ENCODE measurements around the gene RNF182. TPM values are rescaled to one million over a fixed set of nuclear protein-coding genes. Genes with fewer than 3 reads are reported as not detected.
A peak's percentile ranks its signal among the peaks of the same experiment; 100 is the strongest.

The RNF182 gene
- polyA plus RNA-seq, 1 of the 3 experiments (the other 2 are of a cell fraction) = 8.0 TPM

GRCh38 chr6:13946506-13946905 lies 21.8 kb downstream of the RNF182 start:
- Histone ChIP-seq H3K9me3 (peaks cover 23% of the 10 kb centered on the region; the same call in 1 of the 2 replicates), H3K4me3 (ENCODE audit: low read depth in 2 of 2, low read length in 1 of 2) (no peak overlapping the region), H3K36me3 (replicated peaks in 1 of 2; ENCODE audit: control insufficient read depth in 1 of 2, insufficient read depth in 2 of 2, low read length in 1 of 2) (peaks cover 0 to 4% of the 10 kb centered on the region in 2 experiments), H3K27ac (ENCODE audit: low read depth in 2 of 2, low read length in 1 of 2) (peak overlapping the region in 1 of 2 experiments; percentile 3; a peak in 1 of 4 replicates), H3F3A (replicated peaks; ENCODE audit: insufficient read depth) (peaks cover 7% of the 10 kb centered on the region), H3K9me2 (no peaks in the 10 kb centered on the region), H4K20me1 (ENCODE audit: insufficient read depth) (no peaks in the 10 kb centered on the region), H3K27me3 (ENCODE audit: insufficient read depth) (no peaks in the 10 kb centered on the region), H3K79me2 (ENCODE audit: insufficient read depth) (peaks cover 66% of the 10 kb centered on the region), H3K9ac (no peak overlapping the region), H3K4me2 (no peak overlapping the region), H2AFZ (ENCODE audit: low read depth) (no peak overlapping the region), H3K4me1 (ENCODE audit: control insufficient read depth in 1 of 2, insufficient read depth in 2 of 2, low read depth in 1 of 2, low read length in 1 of 2) (no peaks in the 10 kb centered on the region)
- no peak for DNase-seq
- no peak for TF ChIP-seq NFIC (IDR thresholded peaks at IDR 0.05; ENCODE audit: borderline replicate concordance)
- CTCF ChIA-PET = no interaction called here
- POLR2A ChIA-PET = no interaction called here

GRCh38 chr6:13947611-13948178 lies 22.9 kb downstream of the RNF182 start:
- no peak overlapping the region for H3K27ac ChIP-seq (ENCODE audit: low read depth in 2 of 2, low read length in 1 of 2)
- no peaks in the 10 kb centered on the region for H4K20me1 ChIP-seq (ENCODE audit: insufficient read depth)
- H3K9me3 ChIP-seq = peaks cover 11% of the 10 kb centered on the region; the same call in 1 of the 2 replicates
- H3K4me1 ChIP-seq (ENCODE audit: control insufficient read depth in 1 of 2, insufficient read depth in 2 of 2, low read depth in 1 of 2, low read length in 1 of 2) = no peaks in the 10 kb centered on the region; a peak in 1 of 4 replicates
- H2AFZ ChIP-seq (ENCODE audit: low read depth) = no peak overlapping the region
- H3K4me2 ChIP-seq = no peak overlapping the region
- peaks cover 9% of the 10 kb centered on the region for H3F3A ChIP-seq (replicated peaks; ENCODE audit: insufficient read depth)
- H3K79me2 ChIP-seq (ENCODE audit: insufficient read depth) = peaks cover 54% of the 10 kb centered on the region; the same call in 1 of the 2 replicates
- peaks cover 0 to 4% of the 10 kb centered on the region in 2 experiments for H3K36me3 ChIP-seq (replicated peaks in 1 of 2; ENCODE audit: control insufficient read depth in 1 of 2, insufficient read depth in 2 of 2, low read length in 1 of 2)
- H3K9ac ChIP-seq = no peak overlapping the region
- CTCF ChIA-PET = interaction anchor here (1.2 kb wide), 1 partner anchor 99 kb away, joined by 3 read pairs; no protein-coding TSS in a partner anchor
- TF ChIP-seq TAF1 (IDR thresholded peaks at IDR 0.05; ENCODE audit: borderline replicate concordance, low read depth, low read length) = no peak
- TF ChIP-seq RAD21 (IDR thresholded peaks at IDR 0.05; ENCODE audit: low read length) = no peak
- TF ChIP-seq GATA2 (CRISPR knock-in tag; IDR thresholded peaks at IDR 0.05) = no peak
- no peak for TF ChIP-seq MEF2A (IDR thresholded peaks at IDR 0.05; ENCODE audit: borderline replicate concordance, low read depth)
- TF ChIP-seq MAX (IDR thresholded peaks at IDR 0.05; ENCODE audit: low read depth) = no peak
- no peak for TF ChIP-seq FOXM1 (IDR thresholded peaks at IDR 0.05; ENCODE audit: low read depth)
- no peak for TF ChIP-seq NRF1 (IDR thresholded peaks at IDR 0.05; ENCODE audit: low read depth, low read length)
- no peak for TF ChIP-seq CTCF (IDR thresholded peaks at IDR 0.05)
- no peak for TF ChIP-seq ELF1 (IDR thresholded peaks at IDR 0.05)
- no peak for TF ChIP-seq MXI1 (IDR thresholded peaks at IDR 0.05; ENCODE audit: low read depth, low read length)
- TF ChIP-seq PBX3 (IDR thresholded peaks at IDR 0.05) = no peak
- no peak for DNase-seq
- H3K27me3 ChIP-seq (ENCODE audit: insufficient read depth) = no peaks in the 10 kb centered on the region
- POLR2A ChIA-PET = no interaction called here
- no peak overlapping the region for H3K4me3 ChIP-seq (ENCODE audit: low read depth in 2 of 2, low read length in 1 of 2)
- H3K9me2 ChIP-seq = no peaks in the 10 kb centered on the region
